Fibroblast of lung (primary cell): Measurements from ENCODE around the gene BBS5. TPM values are rescaled to one million over a fixed set of nuclear protein-coding genes. Genes with fewer than 3 reads are reported as not detected.

Source experiments
- DNase-seq, 2 donors: peaks; one replicate each; pipeline versions ENCODE4 v3.0.0 to v3.0.0-alpha.2; 2010; ENCODE audit warnings: low read depth in 2 of 2
- H2AFZ ChIP-seq: 2 replicates; pipeline ENCODE4 v1.5.1; 2012; ENCODE audit warnings: low read length, control low read depth, inconsistent platforms
- H3K27ac ChIP-seq: 2 replicates; pipeline ENCODE4 v1.5.1; 2011; ENCODE audit warnings: low read length, control low read depth; ENCODE audit not compliant: insufficient read depth
- H3K27me3 ChIP-seq: 2 replicates; pipeline ENCODE4 v1.5.1; 2011; ENCODE audit warnings: mild to moderate bottlenecking, low read length; ENCODE audit not compliant: control insufficient read depth, insufficient read depth
- H3K36me3 ChIP-seq: 2 replicates; pipeline ENCODE4 v1.5.1; 2011; ENCODE audit warnings: low read length; ENCODE audit not compliant: control insufficient read depth, insufficient read depth
- H3K4me1 ChIP-seq: 2 replicates; pipeline ENCODE4 v1.5.1; 2011; ENCODE audit warnings: low read length; ENCODE audit not compliant: control insufficient read depth, insufficient read depth; ENCODE audit errors: extremely low read depth
- H3K4me2 ChIP-seq: 2 replicates; pipeline ENCODE4 v1.5.1; 2011; ENCODE audit warnings: low read length, control low read depth; ENCODE audit not compliant: insufficient read depth; ENCODE audit errors: extremely low read depth
- H3K4me3 ChIP-seq, 4 experiments: fragments of 200-600 bp in 1 of 4; sonication (generic) in 1 of 4; replicated peaks in 1 of 4; 2 replicates each; pipeline ENCODE4 v1.5.1; 2011 to 2016; ENCODE audit warnings: low read length in 4 of 4, low read depth in 3 of 4, mild to moderate bottlenecking in 3 of 4, control low read depth in 2 of 4, inconsistent platforms in 1 of 4, mixed read lengths in 1 of 4; ENCODE audit not compliant: insufficient read depth in 1 of 4; ENCODE audit errors: control extremely low read depth in 1 of 4
- H3K79me2 ChIP-seq: 2 replicates; pipeline ENCODE4 v1.5.1; 2012; ENCODE audit warnings: mild to moderate bottlenecking, low read length, inconsistent platforms; ENCODE audit not compliant: control insufficient read depth, insufficient read depth
- H3K9ac ChIP-seq: 2 replicates; pipeline ENCODE4 v1.5.1; 2011; ENCODE audit warnings: mild to moderate bottlenecking, low read length, control low read depth; ENCODE audit not compliant: insufficient read depth
- H3K9me3 ChIP-seq: 2 replicates; pipeline ENCODE4 v1.5.1; 2012; ENCODE audit warnings: low read depth, low read length; ENCODE audit not compliant: control insufficient read depth, insufficient read depth
- H4K20me1 ChIP-seq: 2 replicates; pipeline ENCODE4 v1.5.1; 2011; ENCODE audit warnings: low read length; ENCODE audit not compliant: control insufficient read depth, insufficient read depth; ENCODE audit errors: extremely low read depth
- EZH2 ChIP-seq: IDR thresholded peaks from 2 replicates; pipeline ENCODE4 v1.5.1; 2012; ENCODE audit warnings: low read length, control low read depth, mild to moderate bottlenecking; ENCODE audit errors: missing control alignments
- polyA plus RNA-seq, 2 donors: library from polyadenylated mRNA; depleted of rRNA in 1 of 2; stranded (reverse) in 1 of 2; unstranded in 1 of 2; fragments of >200 nt; gene quantifications; 2 replicates each; pipeline ENCODE4 v1.2.1, GENCODE V29; 2011 to 2012; ENCODE audit warnings: missing spikeins in 1 of 2
- total RNA-seq: library from RNA; depleted of rRNA; stranded (reverse); fragments of >200 nt; gene quantifications from 2 replicates; pipeline ENCODE4 v1.2.1, GENCODE V29; 2014
- TF ChIP-seq, protein P1 (sequence below), 2 donors: IDR thresholded peaks in 1 of 2; conservative IDR thresholded peaks in 1 of 2; 1 replicate in 1 of 2; 2 replicates in 1 of 2; pipeline ENCODE4 v1.5.1; 2011 to 2012; ENCODE audit warnings: low read length in 2 of 2, control low read depth in 1 of 2, inconsistent platforms in 1 of 2, low read depth in 1 of 2, mild to moderate bottlenecking in 1 of 2

The BBS5 gene
- total and polyA plus RNA-seq, 2 donors (not counting 1 experiment from before 2014, with no cell fraction given), result 4.6 to 7.1 TPM

DNA sequence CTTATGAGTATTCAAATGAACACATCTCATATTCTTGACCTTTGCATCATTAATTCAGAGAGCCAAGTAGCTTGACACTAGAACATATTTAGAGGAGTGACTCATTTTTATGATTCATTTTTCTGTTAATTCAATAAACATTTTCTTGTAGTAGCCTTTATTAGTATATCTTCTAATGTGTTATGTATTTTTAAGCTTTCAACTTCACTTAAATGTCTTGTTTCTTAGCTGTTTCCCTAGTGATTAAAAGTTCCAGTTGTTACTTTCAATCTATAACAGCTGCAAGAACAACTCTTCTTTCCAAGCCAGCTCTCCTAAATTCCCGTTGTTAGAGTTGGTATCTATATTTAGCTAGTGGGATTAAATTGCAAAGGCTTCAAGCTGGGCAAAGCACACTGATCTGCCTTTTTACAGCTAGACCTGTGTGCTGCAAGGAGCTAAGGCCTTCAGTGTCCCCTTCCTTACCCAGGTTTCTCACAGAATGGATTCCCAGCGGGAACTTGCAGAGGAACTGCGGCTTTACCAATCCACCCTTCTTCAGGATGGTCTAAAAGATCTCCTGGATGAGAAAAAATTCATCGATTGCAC lies 30.1 kb downstream of the BBS5 start, which contains the start of gene KLHL41:
TSS of gene KLHL41 (plus strand) at position 405 of the 588 bp plus-strand sequence. CDS start at position 482, 77 bp downstream.
- Histone ChIP-seq H3K36me3 (no peaks in the 10 kb centered on the region), H4K20me1 (no peaks in the 10 kb centered on the region), H3K4me1 (peaks cover 8% of the 10 kb centered on the region), H3K27ac (peak within 1 kb of the TSS; percentile 37), H3K9me3 (no peaks in the 10 kb centered on the region), H3K27me3 (no peaks in the 10 kb centered on the region), H3K9ac (no peak within 1 kb of the TSS), H2AFZ (no peak within 1 kb of the TSS), H3K79me2 (no peaks in the 10 kb centered on the region), H3K4me3 (peak within 1 kb of the TSS in 2 of 4 experiments; percentile 6 to 16), H3K4me2 (peak within 1 kb of the TSS; percentile 51)
- DNase-seq, result peak; percentile 44 to 83
- TF ChIP-seq EZH2, result no peak
- TF ChIP-seq, protein P1, sequence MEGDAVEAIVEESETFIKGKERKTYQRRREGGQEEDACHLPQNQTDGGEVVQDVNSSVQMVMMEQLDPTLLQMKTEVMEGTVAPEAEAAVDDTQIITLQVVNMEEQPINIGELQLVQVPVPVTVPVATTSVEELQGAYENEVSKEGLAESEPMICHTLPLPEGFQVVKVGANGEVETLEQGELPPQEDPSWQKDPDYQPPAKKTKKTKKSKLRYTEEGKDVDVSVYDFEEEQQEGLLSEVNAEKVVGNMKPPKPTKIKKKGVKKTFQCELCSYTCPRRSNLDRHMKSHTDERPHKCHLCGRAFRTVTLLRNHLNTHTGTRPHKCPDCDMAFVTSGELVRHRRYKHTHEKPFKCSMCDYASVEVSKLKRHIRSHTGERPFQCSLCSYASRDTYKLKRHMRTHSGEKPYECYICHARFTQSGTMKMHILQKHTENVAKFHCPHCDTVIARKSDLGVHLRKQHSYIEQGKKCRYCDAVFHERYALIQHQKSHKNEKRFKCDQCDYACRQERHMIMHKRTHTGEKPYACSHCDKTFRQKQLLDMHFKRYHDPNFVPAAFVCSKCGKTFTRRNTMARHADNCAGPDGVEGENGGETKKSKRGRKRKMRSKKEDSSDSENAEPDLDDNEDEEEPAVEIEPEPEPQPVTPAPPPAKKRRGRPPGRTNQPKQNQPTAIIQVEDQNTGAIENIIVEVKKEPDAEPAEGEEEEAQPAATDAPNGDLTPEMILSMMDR (conservative IDR thresholded peaks at IDR 0.05 in 1 of 2, IDR thresholded peaks at IDR 0.05 in 1 of 2; ENCODE audit: low read depth in 1 of 2, low read length in 2 of 2), result no peak

DNA sequence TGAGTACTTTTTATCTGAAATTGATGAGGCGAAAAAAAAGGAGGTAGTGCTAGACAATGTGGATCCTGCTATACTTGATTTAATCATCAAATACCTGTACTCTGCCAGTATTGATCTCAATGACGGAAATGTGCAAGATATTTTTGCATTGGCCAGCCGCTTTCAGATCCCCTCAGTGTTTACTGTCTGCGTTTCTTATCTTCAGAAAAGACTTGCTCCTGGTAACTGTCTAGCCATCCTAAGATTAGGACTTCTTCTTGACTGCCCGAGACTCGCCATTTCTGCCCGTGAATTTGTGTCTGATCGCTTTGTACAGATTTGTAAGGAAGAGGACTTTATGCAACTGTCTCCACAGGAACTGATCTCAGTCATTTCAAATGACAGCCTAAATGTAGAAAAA lies 30.7 kb downstream of the BBS5 start:
- no peak overlapping the region for H3K27ac ChIP-seq
- no peak overlapping the region for H3K9ac ChIP-seq
- no peaks in the 10 kb centered on the region for H3K27me3 ChIP-seq
- H3K4me2 ChIP-seq, result no peak overlapping the region
- H2AFZ ChIP-seq, result no peak overlapping the region
- no peaks in the 10 kb centered on the region for H3K9me3 ChIP-seq
- peak overlapping the region in 1 of 4 experiments; percentile 6 for H3K4me3 ChIP-seq
- no peak for DNase-seq
- H4K20me1 ChIP-seq, result no peaks in the 10 kb centered on the region
- H3K36me3 ChIP-seq, result no peaks in the 10 kb centered on the region
- TF ChIP-seq EZH2, result no peak
- TF ChIP-seq, protein P1 (conservative IDR thresholded peaks at IDR 0.05 in 1 of 2, IDR thresholded peaks at IDR 0.05 in 1 of 2; ENCODE audit: low read depth in 1 of 2, low read length in 2 of 2), result no peak
- peaks cover 8% of the 10 kb centered on the region for H3K4me1 ChIP-seq
- H3K79me2 ChIP-seq, result no peaks in the 10 kb centered on the region

DNA sequence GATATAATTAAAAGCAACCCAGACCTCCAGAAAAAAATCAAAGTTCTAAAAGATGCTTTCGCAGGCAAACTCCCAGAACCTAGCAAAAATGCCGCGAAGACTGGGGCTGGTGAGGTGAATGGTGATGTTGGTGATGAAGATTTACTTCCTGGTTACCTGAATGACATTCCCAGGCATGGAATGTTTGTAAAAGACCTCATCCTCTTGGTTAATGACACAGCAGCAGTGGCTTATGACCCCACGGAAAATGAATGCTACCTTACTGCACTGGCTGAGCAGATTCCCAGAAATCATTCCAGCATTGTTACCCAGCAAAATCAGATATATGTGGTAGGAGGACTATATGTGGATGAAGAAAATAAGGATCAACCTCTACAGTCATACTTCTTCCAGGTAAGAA lies 31.2 kb downstream of the BBS5 start:
- TF ChIP-seq, protein P1 (conservative IDR thresholded peaks at IDR 0.05 in 1 of 2, IDR thresholded peaks at IDR 0.05 in 1 of 2; ENCODE audit: low read depth in 1 of 2, low read length in 2 of 2), result no peak
- TF ChIP-seq EZH2, result no peak
- no peaks in the 10 kb centered on the region for H3K36me3 ChIP-seq
- H3K4me1 ChIP-seq, result peaks cover 8% of the 10 kb centered on the region
- H3K9ac ChIP-seq, result no peak overlapping the region
- H3K79me2 ChIP-seq, result no peaks in the 10 kb centered on the region
- no peak for DNase-seq
- H3K27me3 ChIP-seq, result no peaks in the 10 kb centered on the region
- no peaks in the 10 kb centered on the region for H4K20me1 ChIP-seq
- no peak overlapping the region for H2AFZ ChIP-seq
- H3K4me2 ChIP-seq, result no peak overlapping the region
- H3K4me3 ChIP-seq, result no peak overlapping the region
- H3K9me3 ChIP-seq, result no peaks in the 10 kb centered on the region
- H3K27ac ChIP-seq, result no peak overlapping the region
